ENCODE results near the gene CEP152. TPM values are rescaled to one million over a fixed set of nuclear protein-coding genes. Genes with fewer than 3 reads are reported as not detected.
"Not testable (repeated sequence)": the region's sequence is repeated elsewhere in the genome, so short reads cannot be mapped to it uniquely, and the experiment has no call there.

Gene CEP152
- total RNA-seq, 2 experiments from 2014 or later = 34.4 to 42.2 TPM

DNA sequence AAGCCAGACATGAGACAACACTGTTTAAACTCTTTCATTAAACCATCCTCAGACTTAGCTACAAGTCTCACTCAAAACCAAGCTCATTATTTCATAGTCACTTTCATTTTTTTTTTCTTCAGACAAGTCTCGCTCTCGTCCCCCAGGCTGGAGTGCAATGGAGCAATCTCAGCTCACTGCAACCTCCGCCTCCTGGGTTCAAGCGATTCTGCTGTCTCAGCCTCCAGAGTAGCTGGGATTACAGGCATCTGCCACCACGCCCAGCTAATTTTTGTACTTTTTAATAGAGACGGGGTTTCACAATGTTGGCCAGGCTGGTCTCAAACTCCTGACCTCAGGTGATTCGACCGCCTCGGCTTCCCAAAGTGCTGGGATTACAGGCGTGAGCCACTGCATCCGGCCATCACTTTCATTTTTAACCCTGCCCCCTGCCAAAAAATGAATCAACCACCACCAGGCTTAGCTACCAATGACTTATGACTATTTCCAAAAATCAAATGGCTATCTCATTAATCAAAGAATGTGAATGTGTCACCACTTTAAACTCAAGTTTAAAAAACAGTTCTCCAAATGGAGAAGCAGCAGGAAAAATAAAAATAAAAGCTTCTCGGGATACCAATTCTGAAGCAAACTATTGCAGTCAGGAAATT is 20.3 kb downstream of the CEP152 start:
- H3K4me1 Mint-ChIP-seq; intact Hi-C loops (cut with DNase I, micrococcal nuclease); DNase-seq; H3K9me3 Mint-ChIP-seq (ENCODE audit: low read depth); ATAC-seq; H3K27ac Mint-ChIP-seq; H3K4me3 Mint-ChIP-seq; H3K27me3 Mint-ChIP-seq: not testable (repeated sequence)
- H3K36me3 Mint-ChIP-seq (ENCODE audit: low read depth) = peaks cover 42% of the 10 kb centered on the region
- POLR2A ChIA-PET = interaction anchor here (0.6 to 1.0 kb wide), 3 partner anchors 11 to 64 kb away, joined by 3 to 6 read pairs (median 3); no protein-coding TSS in a partner anchor
- CTCF ChIA-PET = interaction anchor here (0.8 to 1.1 kb wide), 2 partner anchors 21 to 71 kb away, joined by 3 to 6 read pairs; partner anchors contain the start of gene CEP152

DNA sequence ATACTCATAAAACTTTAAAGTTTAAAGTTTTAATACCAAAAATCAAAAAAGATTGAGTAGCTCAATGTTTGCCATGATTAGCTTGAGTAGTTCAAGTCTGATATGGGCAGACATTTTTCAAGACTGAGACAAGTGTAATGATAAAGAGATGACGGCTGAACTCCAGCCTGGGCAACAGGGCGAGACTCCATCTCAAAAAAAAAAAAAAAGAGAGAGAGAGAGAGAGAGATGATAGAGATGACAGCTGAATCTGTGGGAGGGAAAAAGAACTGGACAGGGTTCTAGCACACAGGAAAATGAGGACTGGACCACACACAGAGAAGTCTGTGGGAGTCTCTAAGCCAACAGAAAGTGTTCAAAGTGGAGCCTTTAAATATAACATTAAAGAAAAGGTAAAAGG is 25.2 kb downstream of the CEP152 start:
- H3K4me1 Mint-ChIP-seq = no peaks in the 10 kb centered on the region
- H3K36me3 Mint-ChIP-seq (ENCODE audit: low read depth) = peaks cover 53% of the 10 kb centered on the region
- ATAC-seq (no peak), DNase-seq (no peak)
- no peaks in the 10 kb centered on the region for H3K9me3 Mint-ChIP-seq (ENCODE audit: low read depth)
- no peaks in the 10 kb centered on the region for H3K27me3 Mint-ChIP-seq
- CTCF ChIA-PET = interaction anchor here (1.1 to 1.5 kb wide), 3 partner anchors 17 to 76 kb away, joined by 3 to 4 read pairs (median 3); no protein-coding TSS in a partner anchor
- intact Hi-C loops (cut with DNase I, micrococcal nuclease) = no loop called here
- POLR2A ChIA-PET = no interaction called here
- H3K27ac Mint-ChIP-seq = no peak overlapping the region
- no peak overlapping the region for H3K4me3 Mint-ChIP-seq

DNA sequence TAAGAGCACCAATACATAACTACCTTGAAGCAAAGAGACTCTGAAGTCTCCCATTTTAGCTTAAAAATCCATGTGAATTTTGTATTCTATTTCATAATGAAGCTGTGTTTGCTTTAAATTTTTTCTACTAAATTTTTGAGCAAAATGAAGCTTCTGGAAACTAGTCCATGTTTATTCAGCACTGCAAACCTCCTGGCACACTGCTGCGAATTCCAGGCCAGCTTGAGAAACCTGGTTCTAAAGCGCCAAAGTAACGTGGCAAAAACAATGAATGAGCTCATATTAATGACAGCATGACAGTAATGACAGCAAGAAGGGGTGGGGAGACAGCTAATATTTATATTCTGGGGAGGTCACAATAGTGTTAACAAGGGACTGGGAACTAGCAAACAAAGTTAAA is 25.7 kb downstream of the CEP152 start:
- H3K9me3 Mint-ChIP-seq (ENCODE audit: low read depth) = no peaks in the 10 kb centered on the region
- intact Hi-C loops (cut with DNase I, micrococcal nuclease) = no loop called here
- no peaks in the 10 kb centered on the region for H3K4me1 Mint-ChIP-seq
- ChIA-PET POLR2A (no interaction called here), CTCF (interaction anchor here (0.7 to 1.5 kb wide), 5 partner anchors 9 to 76 kb away, joined by 3 to 6 read pairs (median 4); no protein-coding TSS in a partner anchor)
- DNase-seq = no peak
- H3K27me3 Mint-ChIP-seq = no peaks in the 10 kb centered on the region
- peaks cover 53% of the 10 kb centered on the region for H3K36me3 Mint-ChIP-seq (ENCODE audit: low read depth)
- ATAC-seq = no peak
- H3K4me3 Mint-ChIP-seq = no peak overlapping the region
- no peak overlapping the region for H3K27ac Mint-ChIP-seq

DNA sequence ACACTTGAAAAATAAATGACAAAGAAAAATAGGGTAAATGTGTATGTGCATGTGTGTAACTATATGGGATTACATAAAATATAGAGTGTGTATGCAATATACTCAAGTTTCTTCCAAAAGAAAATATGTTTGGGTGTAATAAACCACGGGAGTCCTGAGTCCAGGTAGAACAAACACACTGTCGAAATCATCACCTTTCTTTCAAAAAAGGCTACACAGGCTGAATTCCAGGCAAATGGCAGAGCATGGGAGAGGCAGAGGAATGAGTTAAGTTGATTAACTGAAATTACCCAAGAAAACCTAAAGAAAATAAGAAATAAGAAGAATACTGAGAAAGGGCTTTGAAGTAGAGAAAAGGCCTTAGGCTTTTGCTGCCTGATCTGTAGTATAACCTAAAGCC is 26.1 kb downstream of the CEP152 start:
- intact Hi-C loops (cut with DNase I, micrococcal nuclease) = no loop called here
- Mint-ChIP-seq H3K36me3 (ENCODE audit: low read depth) (peaks cover 53% of the 10 kb centered on the region), H3K9me3 (ENCODE audit: low read depth) (no peaks in the 10 kb centered on the region), H3K4me3 (no peak overlapping the region), H3K4me1 (no peaks in the 10 kb centered on the region), H3K27me3 (no peaks in the 10 kb centered on the region), H3K27ac (no peak overlapping the region)
- ATAC-seq (no peak), DNase-seq (no peak)
- CTCF ChIA-PET = interaction anchor here (0.7 to 1.2 kb wide), 4 partner anchors 9 to 31 kb away, joined by 3 to 6 read pairs (median 4); no protein-coding TSS in a partner anchor
- POLR2A ChIA-PET = no interaction called here

DNA sequence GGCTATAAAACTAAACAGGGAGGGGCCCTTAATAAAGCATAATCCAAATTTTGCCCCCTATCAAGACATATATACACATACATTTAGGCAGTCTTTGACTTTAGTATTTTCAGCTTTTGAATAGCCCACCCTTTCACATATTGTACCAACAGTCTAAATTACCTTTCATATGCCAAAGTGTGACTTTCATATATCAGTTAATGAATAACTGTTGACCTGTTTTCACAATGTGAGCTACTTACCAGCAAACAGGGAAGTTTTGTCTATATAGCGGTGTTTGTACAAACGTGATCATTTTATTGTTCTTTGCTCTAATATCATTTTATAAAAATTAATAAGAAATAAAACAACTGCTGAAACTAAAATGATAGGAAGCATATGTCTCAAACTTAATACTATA is 28.0 kb downstream of the CEP152 start:
- ATAC-seq (no peak), DNase-seq (no peak)
- H3K4me3 Mint-ChIP-seq = no peak overlapping the region
- H3K9me3 Mint-ChIP-seq (ENCODE audit: low read depth) = no peaks in the 10 kb centered on the region
- ChIA-PET POLR2A (no interaction called here), CTCF (interaction anchor here (0.8 kb wide), 1 partner anchor 55 kb away, joined by 3 read pairs; no protein-coding TSS in a partner anchor)
- H3K4me1 Mint-ChIP-seq = no peaks in the 10 kb centered on the region
- no peak overlapping the region for H3K27ac Mint-ChIP-seq
- intact Hi-C loops (cut with DNase I, micrococcal nuclease) = no loop called here
- H3K36me3 Mint-ChIP-seq (ENCODE audit: low read depth) = peaks cover 49% of the 10 kb centered on the region
- no peaks in the 10 kb centered on the region for H3K27me3 Mint-ChIP-seq

DNA sequence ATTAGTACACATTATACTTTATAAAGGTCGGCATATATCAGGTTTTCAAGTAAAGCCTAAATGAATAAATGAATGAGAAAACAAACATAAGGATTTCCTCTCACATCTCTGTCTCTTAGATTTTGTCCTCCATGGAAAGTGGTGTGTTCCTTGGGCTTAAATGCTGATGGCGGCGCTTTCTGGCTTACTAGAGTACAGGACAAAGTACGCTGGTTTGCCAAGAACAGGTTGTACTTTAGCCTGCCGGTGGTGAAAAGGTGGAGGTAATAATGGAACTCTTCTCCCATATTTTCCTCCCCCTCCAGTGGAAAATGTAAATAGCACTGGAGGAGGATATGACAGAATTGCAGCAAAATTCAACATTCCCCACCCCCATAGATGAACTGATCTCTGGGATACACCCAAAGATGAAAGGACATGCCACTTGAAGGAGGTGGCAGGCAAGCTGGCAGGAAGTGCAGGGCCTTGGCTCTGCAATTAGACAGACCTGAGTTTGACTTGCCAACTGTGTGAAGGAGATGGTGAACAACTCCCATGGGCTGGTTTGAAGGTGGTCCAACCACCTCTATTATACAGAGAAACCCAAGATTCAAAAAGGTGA is 29.3 kb downstream of the CEP152 start:
- H3K9me3 Mint-ChIP-seq (ENCODE audit: low read depth) = no peaks in the 10 kb centered on the region
- H3K36me3 Mint-ChIP-seq (ENCODE audit: low read depth) = peaks cover 51% of the 10 kb centered on the region
- ChIA-PET CTCF (no interaction called here), POLR2A (no interaction called here)
- H3K4me1 Mint-ChIP-seq = no peaks in the 10 kb centered on the region
- H3K27me3 Mint-ChIP-seq = no peaks in the 10 kb centered on the region
- DNase-seq (no peak), ATAC-seq (no peak)
- no peak overlapping the region for H3K4me3 Mint-ChIP-seq
- intact Hi-C loops (cut with DNase I, micrococcal nuclease) = no loop called here
- no peak overlapping the region for H3K27ac Mint-ChIP-seq

DNA sequence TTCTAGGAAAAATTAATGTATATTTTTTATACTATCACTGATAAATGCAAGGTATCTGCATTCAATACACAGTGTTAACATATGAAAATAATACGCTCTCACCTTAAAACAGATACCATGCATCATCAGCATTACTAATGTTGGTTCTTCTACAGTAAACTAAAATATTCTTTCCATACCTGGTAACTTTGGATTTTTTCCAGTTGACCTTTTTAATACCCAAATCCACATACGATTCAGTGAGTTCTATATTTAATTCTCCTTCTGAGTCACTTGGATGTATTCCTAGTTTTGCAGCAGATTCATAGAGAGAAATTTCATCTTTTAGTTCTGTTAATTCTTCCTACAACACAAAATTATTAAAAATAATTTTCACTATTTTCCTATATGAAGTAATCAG is 29.9 kb downstream of the CEP152 start:
- intact Hi-C loops (cut with DNase I, micrococcal nuclease) = no loop called here
- DNase-seq = no peak
- Mint-ChIP-seq H3K4me1 (no peaks in the 10 kb centered on the region), H3K4me3 (no peak overlapping the region), H3K27ac (no peak overlapping the region), H3K27me3 (no peaks in the 10 kb centered on the region), H3K9me3 (ENCODE audit: low read depth) (no peaks in the 10 kb centered on the region), H3K36me3 (ENCODE audit: low read depth) (peaks cover 50% of the 10 kb centered on the region)
- ChIA-PET POLR2A (no interaction called here), CTCF (no interaction called here)
- ATAC-seq = no peak

DNA sequence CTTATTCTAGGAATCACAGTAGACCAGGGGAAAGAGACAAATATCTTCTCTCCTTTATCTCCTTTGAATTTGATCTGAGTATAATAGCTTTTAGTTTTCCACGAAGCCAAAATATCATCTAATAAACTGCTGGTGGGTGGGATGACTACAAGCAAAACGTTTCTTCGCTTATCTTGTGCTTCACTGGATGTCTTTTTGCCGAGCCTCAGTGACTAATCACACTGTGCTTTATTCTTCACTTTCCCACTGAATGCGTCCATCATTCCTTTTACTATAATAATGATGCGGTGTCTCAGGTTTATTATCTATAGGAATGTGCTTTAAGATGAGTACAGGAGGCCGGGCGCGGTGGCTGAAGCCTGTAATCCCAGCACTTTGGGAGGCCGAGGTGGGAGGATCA is 32.5 kb downstream of the CEP152 start:
- ChIA-PET POLR2A (no interaction called here), CTCF (no interaction called here)
- H3K4me1 Mint-ChIP-seq = no peaks in the 10 kb centered on the region
- ATAC-seq (no peak), DNase-seq (no peak)
- no peak overlapping the region for H3K27ac Mint-ChIP-seq
- intact Hi-C loops (cut with DNase I, micrococcal nuclease) = no loop called here
- peaks cover 8% of the 10 kb centered on the region for H3K9me3 Mint-ChIP-seq (ENCODE audit: low read depth)
- peaks cover 55% of the 10 kb centered on the region for H3K36me3 Mint-ChIP-seq (ENCODE audit: low read depth)
- H3K4me3 Mint-ChIP-seq = no peak overlapping the region
- H3K27me3 Mint-ChIP-seq = no peaks in the 10 kb centered on the region

DNA sequence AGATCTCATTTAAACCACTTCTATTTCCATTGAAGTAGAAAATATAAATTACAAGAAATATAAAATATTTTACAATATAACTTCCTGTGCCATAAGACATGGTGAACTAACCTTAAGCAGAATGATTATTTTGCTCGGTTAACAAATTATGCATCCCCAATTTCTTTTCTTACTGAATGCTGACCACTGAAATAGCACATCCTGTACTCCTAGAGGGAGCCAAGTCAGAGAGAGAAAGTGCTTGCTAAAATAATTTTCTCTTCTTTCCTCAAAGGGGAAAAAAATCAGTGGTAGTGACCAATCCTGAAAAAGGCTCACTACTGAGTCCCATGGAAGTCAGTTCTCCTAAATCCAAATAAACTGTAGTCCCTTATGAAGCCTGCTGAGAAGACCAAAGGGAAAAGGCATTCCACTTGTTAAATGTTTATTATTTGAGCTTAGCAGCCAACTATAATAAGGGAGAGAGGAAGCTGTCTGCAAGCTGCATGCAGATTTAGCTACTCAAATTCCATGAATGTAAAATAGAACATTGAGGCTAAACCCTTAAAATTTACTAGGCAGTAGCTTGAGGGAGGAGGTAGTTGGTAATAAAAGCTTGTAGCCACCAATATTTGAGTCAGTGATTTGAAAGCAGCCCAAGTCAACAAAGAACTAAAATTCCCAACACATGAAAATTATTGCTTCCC is 33.1 kb downstream of the CEP152 start:
- Mint-ChIP-seq H3K27me3 (no peaks in the 10 kb centered on the region), H3K4me1 (no peaks in the 10 kb centered on the region), H3K9me3 (ENCODE audit: low read depth) (peaks cover 8% of the 10 kb centered on the region), H3K27ac (no peak overlapping the region), H3K36me3 (ENCODE audit: low read depth) (peaks cover 55% of the 10 kb centered on the region), H3K4me3 (no peak overlapping the region)
- DNase-seq (no peak), ATAC-seq (no peak)
- ChIA-PET POLR2A (no interaction called here), CTCF (no interaction called here)
- intact Hi-C loops (cut with DNase I, micrococcal nuclease) = no loop called here

DNA sequence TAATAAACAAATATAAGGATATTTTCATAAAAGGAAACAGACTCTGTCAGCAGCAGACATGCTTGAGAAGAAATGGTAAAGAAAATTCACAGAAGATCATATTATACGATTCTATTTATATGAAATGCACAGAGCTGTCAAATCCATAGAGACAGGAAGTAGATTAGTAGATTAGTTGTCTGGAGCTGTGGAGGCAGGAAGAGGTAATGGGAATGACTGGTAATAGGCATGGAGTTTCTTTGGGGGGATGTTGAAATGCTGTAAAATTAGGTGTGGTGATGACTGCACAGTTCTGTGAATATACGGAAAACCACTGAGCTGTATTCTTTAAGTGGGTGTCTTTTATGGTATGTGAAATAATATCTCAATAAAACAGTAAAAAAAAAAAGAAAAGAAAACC is 35.3 kb downstream of the CEP152 start:
- Mint-ChIP-seq H3K4me3 (no peak overlapping the region), H3K36me3 (ENCODE audit: low read depth) (peaks cover 47% of the 10 kb centered on the region), H3K27ac (no peak overlapping the region), H3K9me3 (ENCODE audit: low read depth) (peaks cover 8% of the 10 kb centered on the region), H3K4me1 (no peaks in the 10 kb centered on the region), H3K27me3 (no peaks in the 10 kb centered on the region)
- CTCF ChIA-PET = interaction anchor here (0.8 to 1.5 kb wide), 2 partner anchors 10 to 39 kb away, joined by 3 to 6 read pairs; no protein-coding TSS in a partner anchor
- POLR2A ChIA-PET = no interaction called here
- ATAC-seq = no peak
- no peak for DNase-seq
- intact Hi-C loops (cut with DNase I, micrococcal nuclease) = no loop called here

DNA sequence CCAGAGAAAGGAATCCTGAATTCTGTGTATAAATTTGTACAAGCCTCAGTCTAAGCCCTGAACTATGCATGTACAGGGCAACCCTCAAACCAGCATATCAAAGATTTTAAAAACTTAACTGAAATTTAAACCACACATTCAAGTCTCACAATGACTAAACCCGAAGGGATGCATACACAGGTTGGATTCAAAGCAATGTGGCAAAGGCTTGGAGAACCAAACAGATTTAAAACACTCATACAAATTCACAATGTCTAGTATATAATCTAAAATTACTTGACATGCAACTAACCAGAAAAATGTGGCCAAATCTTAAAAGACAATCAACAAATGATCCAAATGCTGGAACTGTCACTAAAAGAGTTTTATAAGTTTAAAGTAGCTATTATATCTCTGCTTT is 36.4 kb downstream of the CEP152 start:
- no peak for DNase-seq
- ChIA-PET CTCF (no interaction called here), POLR2A (no interaction called here)
- intact Hi-C loops (cut with DNase I, micrococcal nuclease) = no loop called here
- H3K27ac Mint-ChIP-seq = no peak overlapping the region
- H3K9me3 Mint-ChIP-seq (ENCODE audit: low read depth) = peaks cover 8% of the 10 kb centered on the region
- H3K4me1 Mint-ChIP-seq = no peaks in the 10 kb centered on the region
- H3K27me3 Mint-ChIP-seq = no peaks in the 10 kb centered on the region
- peaks cover 50% of the 10 kb centered on the region for H3K36me3 Mint-ChIP-seq (ENCODE audit: low read depth)
- no peak overlapping the region for H3K4me3 Mint-ChIP-seq
- ATAC-seq = no peak

DNA sequence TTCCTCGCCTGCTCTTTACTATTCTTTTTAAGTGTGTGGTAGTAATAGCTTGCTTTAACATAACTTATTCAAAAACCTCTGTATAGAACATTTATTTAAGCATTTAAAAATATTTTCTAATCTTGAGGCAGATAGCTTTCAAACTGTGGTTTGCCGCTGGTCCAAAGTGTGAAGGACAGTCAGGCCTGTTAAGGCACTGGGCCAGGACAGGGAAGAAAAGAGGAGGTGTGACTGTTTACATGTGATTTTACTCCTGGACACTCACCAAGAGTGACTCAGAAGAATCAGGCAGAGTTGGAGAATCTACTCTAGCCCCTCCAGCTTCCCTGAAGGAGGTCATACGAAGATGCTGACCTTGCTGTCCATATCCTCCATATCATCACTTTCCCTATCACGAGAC is 44.7 kb downstream of the CEP152 start:
- ATAC-seq (no peak), DNase-seq (no peak)
- Mint-ChIP-seq H3K27ac (no peak overlapping the region), H3K4me1 (no peaks in the 10 kb centered on the region), H3K36me3 (ENCODE audit: low read depth) (peaks cover 54% of the 10 kb centered on the region), H3K4me3 (no peak overlapping the region), H3K9me3 (ENCODE audit: low read depth) (peaks cover 1% of the 10 kb centered on the region), H3K27me3 (no peaks in the 10 kb centered on the region)
- POLR2A ChIA-PET = no interaction called here
- CTCF ChIA-PET = no interaction called here
- intact Hi-C loops (cut with DNase I, micrococcal nuclease) = no loop called here
